ENCODE results near the gene TMEM245. TPM values are rescaled to one million over a fixed set of nuclear protein-coding genes. Genes with fewer than 3 reads are reported as not detected.

The TMEM245 gene
- total and polyA plus RNA-seq, 2 of the 13 experiments (the other 11 are each of a cell fraction or from before 2014, with no cell fraction given): 53.5 to 55.4 TPM

- no peak for TF ChIP-seq SPEN (CRISPR knock-in tag; IDR thresholded peaks at IDR 0.05; ENCODE audit: low read depth)
- no peak for TF ChIP-seq ZBTB25 (CRISPR knock-in tag; IDR thresholded peaks at IDR 0.05)
- TF ChIP-seq ZNF576 (CRISPR knock-in tag; IDR thresholded peaks at IDR 0.05): no peak
- no peak for TF ChIP-seq NFRKB (IDR thresholded peaks at IDR 0.05)
- no peak for TF ChIP-seq ATF5 (CRISPR knock-in tag; IDR thresholded peaks at IDR 0.05; ENCODE audit: low read depth)
- no peak for TF ChIP-seq TOPORS (CRISPR knock-in tag; IDR thresholded peaks at IDR 0.05)
- TF ChIP-seq TAF15 (IDR thresholded peaks at IDR 0.05; ENCODE audit: low read depth, low read length, poor library complexity, severe bottlenecking): no peak
- no peak for TF ChIP-seq ZNF646 (CRISPR knock-in tag; IDR thresholded peaks at IDR 0.05)
- no peak for TF ChIP-seq TMF1 (CRISPR knock-in tag; IDR thresholded peaks at IDR 0.05; ENCODE audit: low read depth)
- TF ChIP-seq DZIP1 (CRISPR knock-in tag; IDR thresholded peaks at IDR 0.05): no peak
- TF ChIP-seq ZNF138 (CRISPR knock-in tag; IDR thresholded peaks at IDR 0.05; ENCODE audit: low read depth): no peak
- no peak for TF ChIP-seq CC2D1A (CRISPR knock-in tag; IDR thresholded peaks at IDR 0.05)
- TF ChIP-seq HOMEZ (CRISPR knock-in tag; IDR thresholded peaks at IDR 0.05; ENCODE audit: low read depth): no peak
- no peak for TF ChIP-seq ZSCAN21 (CRISPR knock-in tag; IDR thresholded peaks at IDR 0.05; ENCODE audit: borderline replicate concordance)
- TF ChIP-seq MIER3 (CRISPR knock-in tag; IDR thresholded peaks at IDR 0.05; ENCODE audit: borderline replicate concordance): no peak
- peak; percentile 55 for TF ChIP-seq CEBPG (CRISPR knock-in tag; IDR thresholded peaks at IDR 0.05)
- TF ChIP-seq CENPT (CRISPR knock-in tag; IDR thresholded peaks at IDR 0.05; ENCODE audit: low read depth): no peak
- TF ChIP-seq ZNF605 (CRISPR knock-in tag; IDR thresholded peaks at IDR 0.05): no peak
Measured at GRCh38 chr9:109072133-109072692, 47.5 kb downstream of the TMEM245 start (continued).

All from HepG2 (cell line).